Activated naive CD8-positive, alpha-beta T cell treated with anti-CD3 and anti-CD28 coated beads for 36 hours (primary cell): ENCODE data around the gene TAF11L14. TPM values are rescaled to one million over a fixed set of nuclear protein-coding genes. Genes with fewer than 3 reads are reported as not detected.
"Not testable (repeated sequence)": the region's sequence is repeated elsewhere in the genome, so short reads cannot be mapped to it uniquely, and the experiment has no call there.

Experiments
- DNase-seq: peaks from one replicate; pipeline ENCODE4 v3.0.0; 2021
- H3K27ac Mint-ChIP-seq: one replicate; pipeline ENCODE4 v1.8.0; 2022; ENCODE audit warnings: mild to moderate bottlenecking, moderate library complexity, mixed read lengths
- H3K27me3 Mint-ChIP-seq: one replicate; pipeline ENCODE4 v1.8.0; 2022; ENCODE audit warnings: mild to moderate bottlenecking, mixed read lengths
- H3K36me3 Mint-ChIP-seq: one replicate; pipeline ENCODE4 v1.8.0; 2021; ENCODE audit warnings: mild to moderate bottlenecking, mixed read lengths
- H3K4me1 Mint-ChIP-seq: one replicate; pipeline ENCODE4 v1.8.0; 2021; ENCODE audit warnings: mixed read lengths
- H3K4me3 Mint-ChIP-seq: one replicate; pipeline ENCODE4 v1.8.0; 2022; ENCODE audit warnings: mild to moderate bottlenecking, moderate library complexity, mixed read lengths
- H3K9me3 Mint-ChIP-seq: one replicate; pipeline ENCODE4 v1.8.0; 2022; ENCODE audit warnings: mixed read lengths
- total RNA-seq, 2 experiments: library from RNA; stranded (reverse); gene quantifications; one replicate each; pipeline ENCODE4 v1.2.3, GENCODE V29; 2021

The TAF11L14 gene
- total RNA-seq, result not detected

DNA sequence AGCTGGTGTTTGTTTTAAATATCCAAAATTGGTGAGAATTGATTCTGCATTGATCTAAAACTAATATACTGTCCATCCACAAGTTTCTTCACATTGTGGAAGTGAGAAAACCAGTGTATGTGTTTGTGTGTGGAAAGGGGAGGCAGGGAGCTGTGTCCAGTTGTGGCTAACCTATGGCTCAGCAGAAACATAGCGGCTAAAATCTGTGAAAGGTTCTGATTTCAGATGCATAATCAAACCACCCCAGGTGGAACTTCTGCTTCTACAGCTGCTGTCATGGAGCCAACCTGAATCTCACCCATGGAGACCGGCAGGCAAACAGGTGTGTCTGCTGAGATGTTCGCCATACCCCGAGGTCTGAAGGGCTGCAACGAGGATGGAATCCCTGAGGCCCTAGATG is at the start of gene TAF11L14:
Gene TAF11L14 (plus strand): TSS at position 301 of the 400 bp plus-strand sequence.
- Mint-ChIP-seq H3K36me3 (no peaks in the 10 kb centered on the region), H3K27me3 (no peaks in the 10 kb centered on the region)

DNA sequence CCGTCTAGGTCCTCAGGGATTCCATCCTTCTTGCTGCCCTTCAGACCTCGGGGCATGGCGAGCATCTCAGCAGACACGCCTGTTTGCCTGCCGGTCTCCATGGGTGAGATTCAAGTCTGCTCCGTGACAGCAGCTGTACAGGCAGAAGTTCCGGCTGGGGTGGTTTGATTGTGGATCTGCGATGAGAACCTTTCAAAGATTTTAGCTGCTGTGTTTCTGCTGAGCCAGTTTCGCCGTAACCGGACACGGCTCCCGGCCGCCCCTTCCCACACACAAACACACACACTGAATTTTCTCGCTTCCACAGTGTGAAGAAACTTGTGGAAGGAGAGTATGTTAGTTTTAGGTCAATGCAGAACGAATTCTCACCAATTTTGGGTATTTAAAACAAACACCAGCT is 48.6 kb upstream of the TAF11L14 start, which contains the start of gene TAF11L7:
Gene TAF11L7 (minus strand): TSS at position 101 of the 400 bp plus-strand sequence.
- H3K27ac Mint-ChIP-seq, H3K36me3 Mint-ChIP-seq, H3K9me3 Mint-ChIP-seq, H3K4me1 Mint-ChIP-seq, H3K27me3 Mint-ChIP-seq, H3K4me3 Mint-ChIP-seq, DNase-seq: not testable (repeated sequence)

More for the DNA sequence above, at the start of gene TAF11L14:
- Mint-ChIP-seq H3K4me1 (no peaks in the 10 kb centered on the region), H3K9me3 (peaks cover 3% of the 10 kb centered on the region), H3K27ac (no peak within 1 kb of the TSS), H3K4me3 (no peak within 1 kb of the TSS)
- DNase-seq, result no peak

DNA sequence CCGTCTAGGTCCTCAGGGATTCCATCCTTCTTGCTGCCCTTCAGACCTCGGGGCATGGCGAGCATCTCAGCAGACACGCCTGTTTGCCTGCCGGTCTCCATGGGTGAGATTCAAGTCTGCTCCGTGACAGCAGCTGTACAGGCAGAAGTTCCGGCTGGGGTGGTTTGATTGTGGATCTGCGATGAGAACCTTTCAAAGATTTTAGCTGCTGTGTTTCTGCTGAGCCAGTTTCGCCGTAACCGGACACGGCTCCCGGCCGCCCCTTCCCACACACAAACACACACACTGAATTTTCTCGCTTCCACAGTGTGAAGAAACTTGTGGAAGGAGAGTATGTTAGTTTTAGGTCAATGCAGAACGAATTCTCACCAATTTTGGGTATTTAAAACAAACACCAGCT is 43.4 kb upstream of the TAF11L14 start, which contains the start of gene TAF11L8:
Gene TAF11L8 (minus strand): TSS at position 101 of the 400 bp plus-strand sequence.
- H3K27me3 Mint-ChIP-seq, DNase-seq, H3K36me3 Mint-ChIP-seq, H3K27ac Mint-ChIP-seq, H3K9me3 Mint-ChIP-seq, H3K4me1 Mint-ChIP-seq, H3K4me3 Mint-ChIP-seq: not testable (repeated sequence)

DNA sequence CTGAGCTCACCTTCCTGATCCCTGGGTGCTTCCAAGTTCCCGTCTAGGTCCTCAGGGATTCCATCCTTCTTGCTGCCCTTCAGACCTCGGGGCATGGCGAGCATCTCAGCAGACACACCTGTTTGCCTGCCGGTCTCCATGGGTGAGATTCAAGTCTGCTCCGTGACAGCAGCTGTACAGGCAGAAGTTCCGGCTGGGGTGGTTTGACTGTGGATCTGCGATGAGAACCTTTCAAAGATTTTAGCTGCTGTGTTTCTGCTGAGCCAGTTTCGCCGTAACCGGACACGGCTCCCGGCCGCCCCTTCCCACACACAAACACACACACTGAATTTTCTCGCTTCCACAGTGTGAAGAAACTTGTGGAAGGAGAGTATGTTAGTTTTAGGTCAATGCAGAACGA is 40.0 kb upstream of the TAF11L14 start, which contains the start of gene TAF11L9:
Gene TAF11L9 (minus strand): TSS at position 140 of the 400 bp plus-strand sequence.
- H3K36me3 Mint-ChIP-seq, H3K9me3 Mint-ChIP-seq, H3K27me3 Mint-ChIP-seq: not testable (repeated sequence)

DNA sequence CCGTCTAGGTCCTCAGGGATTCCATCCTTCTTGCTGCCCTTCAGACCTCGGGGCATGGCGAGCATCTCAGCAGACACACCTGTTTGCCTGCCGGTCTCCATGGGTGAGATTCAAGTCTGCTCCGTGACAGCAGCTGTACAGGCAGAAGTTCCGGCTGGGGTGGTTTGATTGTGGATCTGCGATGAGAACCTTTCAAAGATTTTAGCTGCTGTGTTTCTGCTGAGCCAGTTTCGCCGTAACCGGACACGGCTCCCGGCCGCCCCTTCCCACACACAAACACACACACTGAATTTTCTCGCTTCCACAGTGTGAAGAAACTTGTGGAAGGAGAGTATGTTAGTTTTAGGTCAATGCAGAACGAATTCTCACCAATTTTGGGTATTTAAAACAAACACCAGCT is 36.5 kb upstream of the TAF11L14 start, which contains the start of gene TAF11L10:
Gene TAF11L10 (minus strand): TSS at position 101 of the 400 bp plus-strand sequence.
- H3K27ac Mint-ChIP-seq, DNase-seq, H3K4me1 Mint-ChIP-seq, H3K27me3 Mint-ChIP-seq, H3K36me3 Mint-ChIP-seq, H3K9me3 Mint-ChIP-seq, H3K4me3 Mint-ChIP-seq: not testable (repeated sequence)

More for the DNA sequence above, 40.0 kb upstream of the TAF11L14 start, which contains the start of gene TAF11L9:
- H3K4me1 Mint-ChIP-seq, DNase-seq, H3K4me3 Mint-ChIP-seq, H3K27ac Mint-ChIP-seq: not testable (repeated sequence)

DNA sequence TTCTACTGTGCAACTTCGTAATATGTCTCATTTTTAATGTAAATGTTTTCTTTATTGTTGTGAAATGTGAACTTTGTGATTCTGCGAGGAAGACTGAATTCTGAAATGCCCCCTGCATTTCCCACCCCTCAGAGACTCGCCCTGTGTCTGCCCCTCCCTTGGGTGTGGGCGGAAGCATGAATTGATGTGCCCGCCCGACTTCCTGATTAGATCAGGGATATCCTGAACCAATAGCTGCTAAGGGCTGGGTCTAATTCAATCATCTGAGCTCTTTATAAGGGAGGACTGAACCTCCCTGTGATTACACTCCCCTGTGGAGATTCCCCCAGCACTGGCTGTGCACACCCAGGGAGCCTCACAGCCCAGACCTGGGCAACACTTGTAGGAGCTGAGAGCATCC is 30.4 kb upstream of the TAF11L14 start, which contains the start of gene TAF11L11:
Gene TAF11L11 (plus strand): TSS at position 304 of the 400 bp plus-strand sequence.
- not testable (repeated sequence) for DNase-seq, H3K4me3 Mint-ChIP-seq, H3K27ac Mint-ChIP-seq, H3K27me3 Mint-ChIP-seq, H3K9me3 Mint-ChIP-seq, H3K4me1 Mint-ChIP-seq, H3K36me3 Mint-ChIP-seq

DNA sequence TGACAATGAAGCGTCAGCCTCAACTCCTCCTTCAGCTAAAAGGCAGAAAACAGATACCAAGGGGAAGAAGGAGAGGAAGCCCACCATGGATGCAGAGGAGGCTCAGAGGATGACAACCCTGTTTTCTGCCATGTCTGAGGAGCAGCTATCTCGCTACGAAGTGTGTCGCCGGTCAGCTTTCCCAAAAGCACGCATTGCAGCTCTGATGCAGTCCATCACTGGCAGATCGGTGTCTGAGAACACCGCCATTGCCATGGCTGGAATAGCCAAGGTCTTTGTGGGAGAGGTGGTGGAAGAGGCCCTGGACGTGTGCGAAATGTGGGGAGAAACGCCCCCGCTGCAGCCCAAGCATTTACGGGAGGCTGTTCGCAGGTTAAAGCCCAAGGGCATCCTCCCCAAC is 29.3 kb upstream of the TAF11L14 start:
- H3K4me3 Mint-ChIP-seq, result no peak overlapping the region
- no peak overlapping the region for H3K27ac Mint-ChIP-seq
- H3K9me3 Mint-ChIP-seq, result peaks cover 2% of the 10 kb centered on the region
- H3K27me3 Mint-ChIP-seq, result no peaks in the 10 kb centered on the region
- H3K36me3 Mint-ChIP-seq, result no peaks in the 10 kb centered on the region
- no peaks in the 10 kb centered on the region for H3K4me1 Mint-ChIP-seq
- no peak for DNase-seq

DNA sequence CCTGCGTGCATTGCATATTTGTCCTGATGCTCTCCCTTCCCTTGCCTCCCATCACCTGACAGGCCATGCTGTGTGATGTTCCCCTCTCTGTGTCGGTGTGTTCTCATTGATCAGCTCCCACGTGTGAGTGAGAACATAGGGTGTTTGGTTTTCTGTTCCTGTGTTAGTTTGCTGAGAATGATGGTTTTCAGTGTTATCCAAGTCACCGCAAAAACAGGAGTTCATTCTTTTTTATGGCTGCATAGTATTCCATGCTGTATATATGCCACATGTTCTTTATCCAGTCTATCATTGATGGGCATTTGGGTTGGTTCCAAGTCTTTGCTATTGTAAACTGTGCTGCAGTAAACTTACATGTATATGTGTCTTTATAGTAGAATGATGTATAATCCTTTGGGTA is 26.8 kb upstream of the TAF11L14 start:
- not testable (repeated sequence) for H3K9me3 Mint-ChIP-seq, H3K4me1 Mint-ChIP-seq, DNase-seq, H3K27me3 Mint-ChIP-seq, H3K4me3 Mint-ChIP-seq, H3K36me3 Mint-ChIP-seq, H3K27ac Mint-ChIP-seq

DNA sequence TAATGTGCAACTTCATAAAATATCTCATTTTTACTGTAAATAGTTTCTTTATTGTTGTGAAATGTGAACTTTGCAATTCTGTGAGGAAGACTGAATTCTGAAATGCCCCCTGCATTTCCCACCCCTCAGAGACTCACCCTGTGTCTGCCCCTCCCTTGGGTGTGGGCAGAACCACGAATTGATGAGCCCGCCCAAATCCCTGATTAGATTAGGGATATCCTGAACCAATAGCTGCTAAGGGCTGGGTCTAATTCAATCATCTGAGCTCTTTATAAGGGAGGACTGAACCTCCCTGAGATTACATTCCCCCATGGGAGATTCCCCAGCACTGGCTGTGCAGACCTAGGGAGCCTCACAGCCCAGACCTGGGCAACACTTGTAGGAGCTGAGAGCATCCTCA is 24.2 kb upstream of the TAF11L14 start, which contains the start of gene TAF11L12:
Gene TAF11L12 (plus strand): TSS at position 301 of the 400 bp plus-strand sequence.
- H3K4me1 Mint-ChIP-seq, H3K27me3 Mint-ChIP-seq, DNase-seq, H3K9me3 Mint-ChIP-seq, H3K4me3 Mint-ChIP-seq, H3K36me3 Mint-ChIP-seq, H3K27ac Mint-ChIP-seq: not testable (repeated sequence)

DNA sequence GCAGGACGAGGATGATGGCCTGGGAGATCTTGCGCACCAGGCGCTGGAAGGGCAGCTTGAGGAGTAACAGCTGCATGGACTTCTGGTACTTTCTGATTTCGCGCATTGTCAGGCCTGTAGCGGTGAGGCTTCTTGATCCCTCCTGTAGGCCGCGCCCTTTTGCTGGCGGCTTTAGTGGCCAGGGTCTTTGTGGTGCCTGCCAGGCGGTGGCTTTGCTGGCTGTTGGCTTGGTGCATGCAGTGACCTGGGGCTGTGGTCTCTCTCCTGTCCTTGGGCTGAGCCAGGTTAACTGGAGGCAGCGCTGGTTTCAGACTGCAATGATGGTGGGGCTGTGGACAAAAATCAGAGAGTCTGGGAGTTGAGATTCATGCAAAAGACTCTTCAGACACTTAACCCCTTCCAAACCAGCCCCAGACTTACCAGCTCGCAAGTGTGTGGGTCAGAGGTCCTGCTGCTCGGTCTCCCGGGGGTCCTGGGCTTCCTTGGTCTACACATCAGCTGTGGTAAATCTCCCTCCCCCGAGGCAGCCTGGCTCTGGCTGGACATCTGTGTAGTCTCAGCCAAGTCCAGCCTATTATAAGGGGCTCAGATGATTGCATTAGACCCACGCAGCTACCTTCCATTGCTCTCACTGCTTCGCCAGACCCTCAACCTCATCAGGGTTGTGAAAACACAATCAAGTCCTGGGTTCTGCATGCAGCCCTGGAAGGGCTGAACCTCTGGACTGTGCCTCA is 19.2 kb upstream of the TAF11L14 start:
- Mint-ChIP-seq H3K27ac (no peak overlapping the region), H3K4me1 (no peaks in the 10 kb centered on the region), H3K27me3 (no peaks in the 10 kb centered on the region), H3K36me3 (no peaks in the 10 kb centered on the region), H3K4me3 (no peak overlapping the region), H3K9me3 (no peaks in the 10 kb centered on the region)
- DNase-seq, result no peak

DNA sequence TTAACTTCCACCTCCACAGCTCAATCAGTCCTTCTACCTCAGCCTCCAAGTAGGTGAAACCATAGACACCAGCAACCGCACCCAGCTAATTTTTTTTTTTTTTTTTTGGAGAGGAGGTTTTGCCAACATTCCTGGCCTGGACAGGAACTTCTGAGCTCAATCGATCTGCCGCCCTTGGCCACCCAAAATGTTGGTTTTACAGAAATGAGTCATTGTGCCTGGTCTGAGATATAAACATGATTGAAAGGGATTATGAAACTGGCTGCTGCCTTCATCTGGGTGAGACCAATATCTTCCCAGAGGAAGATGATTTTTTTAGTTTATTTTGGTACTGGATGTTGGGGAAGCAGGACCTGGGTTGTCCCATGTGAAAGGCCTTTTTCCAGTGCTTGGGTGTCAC is 14.9 kb upstream of the TAF11L14 start:
- H3K36me3 Mint-ChIP-seq, result no peaks in the 10 kb centered on the region
- H3K4me1 Mint-ChIP-seq, result no peaks in the 10 kb centered on the region
- no peaks in the 10 kb centered on the region for H3K27me3 Mint-ChIP-seq
- H3K27ac Mint-ChIP-seq, result no peak overlapping the region
- H3K4me3 Mint-ChIP-seq, result no peak overlapping the region
- no peak for DNase-seq
- H3K9me3 Mint-ChIP-seq, result peaks cover 1% of the 10 kb centered on the region

DNA sequence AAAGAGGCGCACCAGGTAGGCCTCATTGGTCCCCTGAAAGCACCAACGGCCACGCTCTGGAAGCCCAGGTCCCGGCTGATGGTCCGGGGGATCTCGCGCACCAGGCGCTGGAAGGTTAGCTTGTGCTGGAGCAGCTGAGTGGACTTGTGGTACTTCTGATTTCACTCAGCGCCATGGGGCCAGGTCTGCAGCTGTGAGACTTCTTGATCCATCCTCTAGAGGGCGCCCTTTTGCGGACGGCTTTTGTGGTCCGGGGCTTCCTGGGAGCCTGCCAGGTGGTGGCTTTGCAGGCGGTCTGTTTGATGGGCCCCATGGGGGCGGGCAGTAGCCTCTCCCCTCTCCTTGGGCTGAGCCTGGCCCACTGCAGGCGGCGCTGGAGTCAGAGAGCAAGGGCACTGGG is 13.6 kb upstream of the TAF11L14 start:
- H3K36me3 Mint-ChIP-seq, result no peaks in the 10 kb centered on the region
- no peak overlapping the region for H3K4me3 Mint-ChIP-seq
- peaks cover 1% of the 10 kb centered on the region for H3K9me3 Mint-ChIP-seq
- no peaks in the 10 kb centered on the region for H3K27me3 Mint-ChIP-seq
- H3K27ac Mint-ChIP-seq, result no peak overlapping the region
- no peak for DNase-seq
- no peaks in the 10 kb centered on the region for H3K4me1 Mint-ChIP-seq

DNA sequence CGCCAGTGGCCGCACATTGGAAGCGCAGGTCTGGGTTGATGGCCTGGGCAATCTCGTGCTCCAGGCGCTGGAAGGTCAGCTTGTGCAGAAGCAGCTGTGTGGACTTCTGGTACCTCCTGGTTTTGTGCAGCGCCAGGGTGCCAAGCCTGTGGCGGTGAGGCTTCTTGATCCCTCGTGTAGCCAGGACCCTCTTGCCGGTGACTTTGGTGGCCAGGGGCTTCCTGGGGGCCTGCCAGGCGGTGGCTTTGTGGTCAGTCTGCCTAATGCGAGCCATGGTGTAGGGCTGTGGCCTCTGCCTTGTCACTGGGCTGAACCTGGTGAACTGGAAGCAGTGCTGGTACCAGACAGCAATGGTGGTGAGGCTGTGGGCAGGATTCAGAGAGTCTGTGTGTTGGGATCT is 8.6 kb upstream of the TAF11L14 start:
- Mint-ChIP-seq H3K27ac (no peak overlapping the region), H3K9me3 (peaks cover 1% of the 10 kb centered on the region), H3K4me1 (no peaks in the 10 kb centered on the region), H3K27me3 (no peaks in the 10 kb centered on the region), H3K36me3 (no peaks in the 10 kb centered on the region), H3K4me3 (no peak overlapping the region)
- DNase-seq, result no peak

DNA sequence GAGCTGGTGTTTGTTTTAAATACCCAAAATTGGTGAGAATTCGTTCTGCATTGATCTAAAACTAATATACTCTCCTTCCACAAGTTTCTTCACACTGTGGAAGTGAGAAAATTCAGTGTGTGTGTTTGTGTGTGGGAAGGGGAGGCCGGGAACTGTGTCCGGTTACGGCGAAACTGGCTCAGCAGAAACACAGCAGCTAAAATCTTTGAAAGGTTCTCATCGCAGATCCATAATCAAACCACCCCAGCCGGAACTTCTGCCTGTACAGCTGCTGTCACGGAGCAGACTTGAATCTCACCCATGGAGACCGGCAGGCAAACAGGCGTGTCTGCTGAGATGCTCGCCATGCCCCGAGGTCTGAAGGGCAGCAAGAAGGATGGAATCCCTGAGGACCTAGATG is 2.5 kb upstream of the TAF11L14 start, which contains the start of gene TAF11L13:
Gene TAF11L13 (plus strand): TSS at position 301 of the 400 bp plus-strand sequence.
- not testable (repeated sequence) for H3K27me3 Mint-ChIP-seq, H3K4me3 Mint-ChIP-seq, H3K4me1 Mint-ChIP-seq, H3K36me3 Mint-ChIP-seq, H3K9me3 Mint-ChIP-seq, DNase-seq
- H3K27ac Mint-ChIP-seq, result peak within 1 kb of the TSS; percentile 51

DNA sequence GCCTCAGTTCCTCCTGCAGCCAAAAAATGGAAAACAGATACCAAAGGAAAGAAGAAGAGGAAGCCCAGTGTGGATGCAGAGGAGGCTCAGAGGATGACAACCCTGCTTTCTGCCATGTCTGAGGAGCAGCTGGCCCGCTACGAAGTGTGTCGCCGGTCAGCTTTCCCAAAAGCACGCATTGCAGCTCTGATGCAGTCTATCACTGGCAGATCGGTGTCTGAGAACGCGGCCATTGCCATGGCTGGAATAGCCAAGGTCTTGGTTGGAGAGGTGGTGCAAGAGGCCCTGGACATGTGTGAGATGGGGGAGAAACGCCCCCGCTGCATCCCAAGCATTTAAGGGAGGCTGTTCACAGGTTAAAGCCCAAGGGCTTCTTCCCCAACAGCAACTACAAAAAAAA is 15.0 kb downstream of the TAF11L14 start:
- H3K9me3 Mint-ChIP-seq, result peaks cover 10% of the 10 kb centered on the region
- DNase-seq, H3K27me3 Mint-ChIP-seq, H3K27ac Mint-ChIP-seq, H3K4me1 Mint-ChIP-seq, H3K4me3 Mint-ChIP-seq, H3K36me3 Mint-ChIP-seq: not testable (repeated sequence)

DNA sequence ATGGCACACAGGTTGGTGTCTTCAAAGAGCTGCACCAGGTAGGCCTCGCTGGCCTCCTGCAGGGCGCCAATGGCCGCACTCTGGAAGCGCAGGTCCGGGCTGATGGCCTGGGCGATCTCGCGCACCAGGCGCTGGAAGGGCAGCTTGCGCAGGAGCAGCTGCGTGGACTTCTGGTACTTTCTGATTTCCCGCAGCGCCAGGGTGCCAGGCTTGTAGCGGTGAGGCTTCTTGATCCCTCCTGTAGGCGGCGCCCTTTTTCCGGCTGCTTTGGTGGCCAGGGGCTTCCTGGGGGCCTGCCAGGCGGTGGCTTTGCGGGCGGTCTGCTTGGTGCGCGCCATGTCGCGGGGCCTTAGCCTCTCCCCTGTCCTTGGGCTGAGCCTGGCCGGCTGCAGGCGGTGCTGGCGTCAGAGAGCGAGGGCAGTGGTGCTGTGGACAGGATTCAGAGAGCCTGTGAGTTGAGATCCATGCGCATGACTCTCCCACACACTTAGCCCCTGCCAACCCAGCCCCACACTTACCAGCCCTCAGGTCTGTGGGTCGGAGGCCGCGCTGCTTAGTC is 21.0 kb downstream of the TAF11L14 start:
- not testable (repeated sequence) for H3K4me1 Mint-ChIP-seq, H3K36me3 Mint-ChIP-seq, H3K4me3 Mint-ChIP-seq, DNase-seq, H3K27me3 Mint-ChIP-seq, H3K27ac Mint-ChIP-seq, H3K9me3 Mint-ChIP-seq
